Fibroblast of skin of abdomen (primary cell): Measurements from ENCODE around the gene MYO1F.

Experiments used
- DNase-seq: peaks from one replicate; pipeline ENCODE4 v3.0.0-alpha.2; 2013

Gene MYO1F

GRCh38 chr19:8489561-8490394 is 87.5 kb downstream of the MYO1F start:
- DNase-seq: no peak

GRCh38 chr19:8488365-8488764 is 88.9 kb downstream of the MYO1F start:
- DNase-seq: no peak

- no peak for DNase-seq
These were observed 89.9 kb downstream of the MYO1F start for GRCh38 chr19:8487137-8487851.

GRCh38 chr19:8486661-8487136 is 90.5 kb downstream of the MYO1F start:
- no peak for DNase-seq

- DNase-seq: no peak
These were observed 91.5 kb downstream of the MYO1F start for GRCh38 chr19:8485561-8486371.

GRCh38 chr19:8484331-8484894 is 92.8 kb downstream of the MYO1F start:
- DNase-seq: no peak

GRCh38 chr19:8483165-8483564 is 94.1 kb downstream of the MYO1F start:
- no peak for DNase-seq

GRCh38 chr19:8482696-8483095 is 94.5 kb downstream of the MYO1F start:
- no peak for DNase-seq

GRCh38 chr19:8481616-8482015 is 95.6 kb downstream of the MYO1F start:
- DNase-seq: no peak

GRCh38 chr19:8481201-8481600 is 96.0 kb downstream of the MYO1F start:
- no peak for DNase-seq

- no peak for DNase-seq
These were observed 98.6 kb downstream of the MYO1F start for GRCh38 chr19:8478598-8478997.

GRCh38 chr19:8477889-8478288 is 99.4 kb downstream of the MYO1F start:
- DNase-seq: no peak

- no peak for DNase-seq
These were observed 100.7 kb downstream of the MYO1F start for GRCh38 chr19:8476524-8476923.

GRCh38 chr19:8475005-8475404 is 102.2 kb downstream of the MYO1F start:
- no peak for DNase-seq

GRCh38 chr19:8473648-8474476 is 103.4 kb downstream of the MYO1F start:
- DNase-seq: no peak
